Measurements from ENCODE around the gene ESYT1. TPM values are rescaled to one million over a fixed set of nuclear protein-coding genes. Genes with fewer than 3 reads are reported as not detected.

ESYT1 gene
- polyA plus RNA-seq, 1 donor (not counting 4 experiments of a cell fraction or from before 2014, with no cell fraction given) = 141 TPM

DNA sequence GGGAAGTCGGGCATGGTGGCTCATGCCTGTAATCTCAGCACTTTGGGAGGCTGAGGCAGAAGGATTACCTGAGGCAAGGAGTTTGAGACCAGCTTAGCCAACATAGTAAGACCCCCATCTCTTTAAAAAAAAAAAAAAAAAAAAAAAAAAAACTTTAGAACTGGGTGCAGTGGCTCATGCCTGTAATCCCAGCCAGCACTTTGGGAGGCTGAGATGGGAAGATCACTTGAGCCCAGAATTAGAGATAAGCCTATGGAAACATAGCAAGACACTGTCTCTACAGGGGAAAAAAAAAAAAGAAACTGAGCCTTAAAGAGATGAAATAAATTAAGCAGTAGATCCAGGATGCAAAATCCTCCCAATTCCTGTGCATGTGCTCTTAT is 25.4 kb upstream of the ESYT1 start:
- peaks cover 21% of the 10 kb centered on the region for H3K4me1 ChIP-seq (ENCODE audit: control insufficient read depth, extremely low read depth, insufficient read depth, low read length)
- no peaks in the 10 kb centered on the region for H3K9me1 ChIP-seq (ENCODE audit: control insufficient read depth, extremely low read depth, insufficient read depth, low read length)
- no peak for TF ChIP-seq EZH2 (IDR thresholded peaks at IDR 0.05; ENCODE audit: low read length)
- TF ChIP-seq, protein P1, sequence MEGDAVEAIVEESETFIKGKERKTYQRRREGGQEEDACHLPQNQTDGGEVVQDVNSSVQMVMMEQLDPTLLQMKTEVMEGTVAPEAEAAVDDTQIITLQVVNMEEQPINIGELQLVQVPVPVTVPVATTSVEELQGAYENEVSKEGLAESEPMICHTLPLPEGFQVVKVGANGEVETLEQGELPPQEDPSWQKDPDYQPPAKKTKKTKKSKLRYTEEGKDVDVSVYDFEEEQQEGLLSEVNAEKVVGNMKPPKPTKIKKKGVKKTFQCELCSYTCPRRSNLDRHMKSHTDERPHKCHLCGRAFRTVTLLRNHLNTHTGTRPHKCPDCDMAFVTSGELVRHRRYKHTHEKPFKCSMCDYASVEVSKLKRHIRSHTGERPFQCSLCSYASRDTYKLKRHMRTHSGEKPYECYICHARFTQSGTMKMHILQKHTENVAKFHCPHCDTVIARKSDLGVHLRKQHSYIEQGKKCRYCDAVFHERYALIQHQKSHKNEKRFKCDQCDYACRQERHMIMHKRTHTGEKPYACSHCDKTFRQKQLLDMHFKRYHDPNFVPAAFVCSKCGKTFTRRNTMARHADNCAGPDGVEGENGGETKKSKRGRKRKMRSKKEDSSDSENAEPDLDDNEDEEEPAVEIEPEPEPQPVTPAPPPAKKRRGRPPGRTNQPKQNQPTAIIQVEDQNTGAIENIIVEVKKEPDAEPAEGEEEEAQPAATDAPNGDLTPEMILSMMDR (optimal IDR thresholded peaks at IDR 0.05 in 1 of 3, IDR thresholded peaks at IDR 0.05 in 1 of 3, conservative IDR thresholded peaks at IDR 0.05 in 1 of 3; ENCODE audit: extremely low read depth in 1 of 3, insufficient read depth in 2 of 3, low read length in 3 of 3) = no peak
- H3K36me3 ChIP-seq (ENCODE audit: control insufficient read depth in 2 of 2, extremely low read depth in 1 of 2, insufficient read depth in 2 of 2, low read length in 2 of 2) = peaks cover 12 to 15% of the 10 kb centered on the region in 2 experiments
- no peak for DNase-seq (ENCODE audit: low read depth, low spot score)
- H3K9ac ChIP-seq (ENCODE audit: control insufficient read depth, extremely low read depth, insufficient read depth, low read length) = no peak overlapping the region
- no peaks in the 10 kb centered on the region for H3K9me3 ChIP-seq (ENCODE audit: control insufficient read depth, low read depth, low read length)
- no peaks in the 10 kb centered on the region for H3K27me3 ChIP-seq (ENCODE audit: control insufficient read depth, extremely low read depth, insufficient read depth, low read length)
- no peak overlapping the region for H3K4me2 ChIP-seq (ENCODE audit: control insufficient read depth, extremely low read depth, insufficient read depth, low read depth, low read length)
- dilution Hi-C loops (cut with MboI; ENCODE audit: extremely low pct_ligation_motif_present, low sequenced_read_pairs) = no loop called here
- H3K79me2 ChIP-seq (ENCODE audit: control insufficient read depth, insufficient read depth, low read length) = peaks cover 33% of the 10 kb centered on the region
- H2AFZ ChIP-seq (ENCODE audit: control insufficient read depth, low read length) = no peak overlapping the region
- H3K27ac ChIP-seq (ENCODE audit: control insufficient read depth, insufficient read depth, low read length) = no peak overlapping the region
- no peak for FAIRE-seq
- no peak overlapping the region for H3K4me3 ChIP-seq (ENCODE audit: control insufficient read depth in 2 of 3, extremely low read depth in 1 of 3, insufficient read depth in 2 of 3, low read depth in 1 of 3, low read length in 3 of 3)
- peaks cover 6% of the 10 kb centered on the region for H4K20me1 ChIP-seq (ENCODE audit: control insufficient read depth, extremely low read depth, insufficient read depth, low read length)

DNA sequence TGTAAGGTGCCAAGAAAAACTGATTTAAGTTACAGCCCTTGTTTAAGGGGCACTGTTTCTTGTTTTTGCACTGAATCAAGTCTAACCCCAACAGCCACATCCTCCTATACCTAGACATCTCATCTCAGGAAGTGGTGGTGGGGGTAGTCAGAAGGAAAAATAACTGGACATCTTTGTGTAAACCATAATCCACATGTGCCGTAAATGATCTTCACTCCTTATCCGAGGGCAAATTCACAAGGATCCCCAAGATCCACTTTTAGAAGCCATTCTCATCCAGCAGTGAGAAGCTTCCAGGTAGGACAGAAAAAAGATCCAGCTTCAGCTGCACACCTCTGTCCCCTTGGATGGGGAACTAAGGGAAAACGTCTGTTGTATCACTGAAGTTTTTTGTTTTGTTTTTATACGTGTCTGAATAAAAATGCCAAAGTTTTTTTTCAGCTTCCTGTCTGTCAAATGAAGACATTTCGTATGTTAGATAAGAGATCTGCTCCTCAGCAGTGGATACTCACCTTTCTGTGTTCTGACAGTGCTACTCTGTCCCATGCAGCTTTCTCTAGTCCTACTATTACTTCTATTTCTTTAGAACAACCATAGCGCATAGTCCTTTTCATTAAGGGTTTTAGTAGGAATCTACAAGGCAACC is 24.9 kb upstream of the ESYT1 start:
- TF ChIP-seq, protein P1 (optimal IDR thresholded peaks at IDR 0.05 in 1 of 3, IDR thresholded peaks at IDR 0.05 in 1 of 3, conservative IDR thresholded peaks at IDR 0.05 in 1 of 3; ENCODE audit: extremely low read depth in 1 of 3, insufficient read depth in 2 of 3, low read length in 3 of 3) = no peak
- no peak for TF ChIP-seq EZH2 (IDR thresholded peaks at IDR 0.05; ENCODE audit: low read length)
- peak overlapping the region; percentile 95 for H3K9ac ChIP-seq (ENCODE audit: control insufficient read depth, extremely low read depth, insufficient read depth, low read length)
- H3K36me3 ChIP-seq (ENCODE audit: control insufficient read depth in 2 of 2, extremely low read depth in 1 of 2, insufficient read depth in 2 of 2, low read length in 2 of 2) = peaks cover 17 to 21% of the 10 kb centered on the region in 2 experiments
- H2AFZ ChIP-seq (ENCODE audit: control insufficient read depth, low read length) = peak overlapping the region; percentile 63
- dilution Hi-C loops (cut with MboI; ENCODE audit: extremely low pct_ligation_motif_present, low sequenced_read_pairs) = no loop called here
- H3K4me3 ChIP-seq (ENCODE audit: control insufficient read depth in 2 of 3, extremely low read depth in 1 of 3, insufficient read depth in 2 of 3, low read depth in 1 of 3, low read length in 3 of 3) = peak overlapping the region; percentile 79 to 95 (median 93)
- no peak for DNase-seq (ENCODE audit: low read depth, low spot score)
- peaks cover 36% of the 10 kb centered on the region for H3K79me2 ChIP-seq (ENCODE audit: control insufficient read depth, insufficient read depth, low read length)
- H3K27me3 ChIP-seq (ENCODE audit: control insufficient read depth, extremely low read depth, insufficient read depth, low read length) = no peaks in the 10 kb centered on the region
- no peaks in the 10 kb centered on the region for H3K9me1 ChIP-seq (ENCODE audit: control insufficient read depth, extremely low read depth, insufficient read depth, low read length)
- H3K9me3 ChIP-seq (ENCODE audit: control insufficient read depth, low read depth, low read length) = no peaks in the 10 kb centered on the region
- H3K4me1 ChIP-seq (ENCODE audit: control insufficient read depth, extremely low read depth, insufficient read depth, low read length) = peaks cover 21% of the 10 kb centered on the region
- peak overlapping the region; percentile 87 for H3K4me2 ChIP-seq (ENCODE audit: control insufficient read depth, extremely low read depth, insufficient read depth, low read depth, low read length)
- no peak overlapping the region for H3K27ac ChIP-seq (ENCODE audit: control insufficient read depth, insufficient read depth, low read length)
- H4K20me1 ChIP-seq (ENCODE audit: control insufficient read depth, extremely low read depth, insufficient read depth, low read length) = peaks cover 6% of the 10 kb centered on the region
- FAIRE-seq = no peak
